ENCODE results near the gene HOXD11. TPM values are rescaled to one million over a fixed set of nuclear protein-coding genes. Genes with fewer than 3 reads are reported as not detected.

HOXD11 gene
- total and polyA plus RNA-seq, 2 of the 4 experiments (the other 2 are of a cell fraction), result not detected

GRCh38 chr2:176095421-176095820 lies 11.7 kb upstream of the HOXD11 start:
- dilution Hi-C loops (cut with HindIII; ENCODE audit: low sequenced_read_pairs, unreplicated experiment), result no loop called here
- Histone ChIP-seq H2BK15ac (ENCODE audit: low read depth, low read length) (no peak overlapping the region), H3K4ac (ENCODE audit: low read depth, low read length) (no peak overlapping the region), H2AK5ac (ENCODE audit: low read depth, low read length) (no peak overlapping the region), H3K4me1 (ENCODE audit: control insufficient read depth, insufficient read depth, low read length) (peaks cover 3% of the 10 kb centered on the region; the same call in 1 of the 2 replicates), H3K27ac (ENCODE audit: insufficient read depth, low read length) (no peak overlapping the region), H2AK9ac (replicated peaks; ENCODE audit: low read depth, low read length, poor library complexity) (no peak overlapping the region), H4K20me1 (ENCODE audit: insufficient read depth, low read length) (no peaks in the 10 kb centered on the region), H3K4me3 (ENCODE audit: insufficient read depth, low read depth, low read length) (no peak overlapping the region), H2BK20ac (ENCODE audit: low read depth, low read length) (no peak overlapping the region), H2AFZ (replicated peaks; ENCODE audit: low read length, poor library complexity) (no peak overlapping the region), H3K18ac (ENCODE audit: low read depth, low read length) (no peak overlapping the region), H3K36me3 (ENCODE audit: control insufficient read depth, insufficient read depth, low read length) (no peaks in the 10 kb centered on the region), H3K4me2 (ENCODE audit: low read depth, low read length) (no peak overlapping the region), H3K23ac (ENCODE audit: low read depth, low read length) (no peak overlapping the region), H3K79me1 (ENCODE audit: low read depth in 1 of 2, low read length in 2 of 2) (no peaks in the 10 kb centered on the region), H3K56ac (ENCODE audit: extremely low read depth, insufficient read depth, low read length) (no peak overlapping the region), H4K91ac (ENCODE audit: insufficient read depth, low read depth, low read length) (no peak overlapping the region), H3K9me1 (ENCODE audit: insufficient read depth, low read length) (no peaks in the 10 kb centered on the region), H3K9me3 (ENCODE audit: control insufficient read depth, insufficient read depth, low read length) (peaks cover 9% of the 10 kb centered on the region), H3K27me3 (ENCODE audit: control insufficient read depth, insufficient read depth, low read length) (peaks cover 91% of the 10 kb centered on the region), H4K8ac (ENCODE audit: low read depth in 2 of 2, low read length in 2 of 2) (no peak overlapping the region), H2BK5ac (ENCODE audit: low read depth, low read length, poor library complexity, severe bottlenecking) (no peak overlapping the region), H3K9ac (ENCODE audit: low read depth, low read length) (no peak overlapping the region), H2BK120ac (ENCODE audit: low read depth, low read length) (no peak overlapping the region), H4K5ac (ENCODE audit: low read depth, low read length) (no peak overlapping the region), H3K14ac (replicated peaks; ENCODE audit: low read depth, low read length) (no peak overlapping the region)
- intact Hi-C loops (cut with micrococcal nuclease), result loop anchor here (5.0 to 10.0 kb wide), 3 partner anchors 843 to 1391 kb away; no protein-coding TSS in a partner anchor
- DNase-seq, result no peak
- TF ChIP-seq MXI1 (IDR thresholded peaks at IDR 0.05; ENCODE audit: borderline replicate concordance, low read depth, low read length) (no peak), MAFK (IDR thresholded peaks at IDR 0.05; ENCODE audit: low read depth, low read length) (no peak), SMC3 (IDR thresholded peaks at IDR 0.05; ENCODE audit: low read depth, low read length) (no peak), RAD21 (IDR thresholded peaks at IDR 0.05; ENCODE audit: low read length) (no peak)
- 8% methylated on average over 2 of the region's 5 CpGs; no CpG with 5 or more reads in 1 of the 2 experiments for WGBS, 2 experiments (ENCODE audit: extremely low coverage in 2 of 2, insufficient read length in 1 of 2)
- CTCF ChIA-PET, result interaction anchor here (1.5 to 3.9 kb wide), 2 partner anchors 406 to 844 kb away, joined by 5 to 13 read pairs; no protein-coding TSS in a partner anchor
- no TSS peak for BruUV-seq (replicated peaks)
- in situ Hi-C loops (cut with MboI; ENCODE audit: low sequenced_read_pairs), result loop anchor here (10.0 to 25.0 kb wide), 4 partner anchors 411 to 1358 kb away; no protein-coding TSS in a partner anchor
- ATAC-seq (ENCODE audit: low read depth), result no peak
- POLR2A ChIA-PET (ENCODE audit: unreplicated experiment), result no interaction called here
